HG02970 (cell line): ENCODE measurements around the gene PBX1.

Experiments used
- ATAC-seq: cut with Tn5 transposase; IDR thresholded peaks from one replicate; pipeline ENCODE4 v1.9.1; 2021; ENCODE audit warnings: mild to moderate bottlenecking, moderate library complexity, moderate number of reproducible peaks; ENCODE audit not compliant: unreplicated experiment, low FRiP score

Gene PBX1

GRCh38 chr1:164790081-164790480 lies 231.1 kb downstream of the PBX1 start:
- no peak for ATAC-seq

GRCh38 chr1:164792410-164793004 lies 233.5 kb downstream of the PBX1 start:
- ATAC-seq, result no peak

DNA sequence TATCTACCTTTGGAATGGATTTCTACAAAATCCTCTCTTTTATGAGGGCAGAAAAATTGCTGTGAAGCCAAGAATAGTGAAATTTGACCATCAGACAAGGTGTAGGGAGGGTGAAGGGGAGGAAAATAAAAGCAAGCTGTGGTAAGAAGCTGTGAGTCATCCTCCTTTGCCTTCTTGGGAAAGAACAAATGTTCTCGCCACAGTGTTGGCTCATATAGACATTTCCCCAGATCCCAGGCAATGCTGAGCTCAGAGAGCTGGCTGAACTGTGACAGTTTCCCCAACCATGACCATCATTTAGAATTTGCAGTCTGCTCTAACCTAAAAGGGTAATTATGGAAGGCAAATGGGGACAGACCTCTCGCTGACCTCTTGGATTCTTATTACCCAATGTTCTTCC lies 235.4 kb downstream of the PBX1 start:
- no peak for ATAC-seq

DNA sequence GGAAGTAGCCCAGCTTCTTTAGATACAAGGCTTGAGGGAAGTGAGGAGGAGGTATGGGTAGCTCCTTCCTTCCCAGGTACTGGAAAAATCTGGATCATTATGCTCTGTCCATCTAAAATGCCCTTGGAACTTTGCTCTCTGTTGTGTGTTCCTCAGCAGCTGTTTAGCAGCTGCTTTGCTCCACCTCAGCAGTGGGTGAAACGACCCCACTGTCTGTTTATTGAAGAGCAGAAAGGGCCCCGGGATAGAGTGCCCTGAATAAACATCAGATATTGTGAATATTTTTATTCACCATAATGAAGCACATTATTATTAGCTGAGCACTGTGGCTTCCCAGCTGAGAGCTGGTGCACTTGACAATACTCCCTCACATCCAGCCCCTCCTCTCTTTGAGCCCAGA lies 237.9 kb downstream of the PBX1 start:
- ATAC-seq, result no peak

DNA sequence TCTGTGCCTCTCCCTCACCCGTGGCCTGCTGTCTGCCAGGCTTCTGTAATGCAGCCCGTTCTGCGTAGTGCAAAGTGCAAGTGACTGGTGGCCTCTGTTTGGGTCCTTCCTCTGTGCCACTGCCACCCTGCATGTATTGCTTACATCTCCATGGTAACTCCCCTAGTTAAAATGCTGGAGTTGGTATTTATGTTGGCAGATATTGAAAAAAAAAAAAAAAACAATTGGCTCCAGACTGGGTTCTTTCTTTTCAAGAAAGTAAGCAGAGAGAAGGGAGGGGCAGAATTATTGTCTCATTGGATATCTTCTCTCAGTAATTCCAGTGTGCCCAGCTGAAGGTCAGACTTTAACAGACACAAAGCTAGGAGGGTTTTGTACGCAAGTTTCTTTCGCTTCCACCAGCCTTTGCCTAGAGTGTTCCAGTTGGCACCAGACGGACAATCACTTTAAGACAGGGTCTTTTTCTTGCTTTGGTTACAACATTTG lies 242.3 kb downstream of the PBX1 start:
- ATAC-seq, result no peak

DNA sequence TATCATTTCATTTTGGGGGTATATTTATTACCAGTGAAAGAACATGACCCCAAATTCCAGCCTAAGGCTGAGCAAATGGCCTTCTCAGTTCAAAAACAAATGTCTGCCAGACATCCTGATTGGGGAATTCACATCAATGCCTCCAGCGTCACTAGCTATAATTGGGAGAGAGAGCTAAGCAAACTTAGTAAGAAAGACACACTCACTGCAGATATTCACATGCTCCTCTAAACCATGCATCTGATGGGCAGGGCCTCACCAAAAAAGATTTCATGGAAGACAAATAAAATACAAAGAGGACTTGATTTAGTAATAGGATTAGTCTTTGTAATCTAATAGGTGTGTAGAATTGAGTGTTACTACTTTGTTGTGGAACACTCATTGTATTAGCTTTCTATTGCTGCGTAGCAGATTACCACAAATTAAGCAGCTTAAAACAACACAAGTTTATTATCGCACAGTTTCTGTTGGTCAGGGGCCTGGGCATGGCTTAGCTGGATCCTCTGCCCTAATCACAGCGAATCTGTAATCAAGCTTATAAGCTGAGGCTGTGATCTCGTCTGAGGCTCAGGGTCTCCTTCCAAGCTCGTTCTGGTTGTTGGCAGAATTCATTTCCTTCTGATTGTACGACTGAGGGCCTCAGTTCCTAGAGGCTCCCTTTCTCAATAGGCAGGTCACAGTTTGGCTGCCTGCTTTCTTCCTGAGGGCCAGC lies 243.0 kb downstream of the PBX1 start:
- no peak for ATAC-seq

GRCh38 chr1:164802529-164803282 lies 243.7 kb downstream of the PBX1 start:
- no peak for ATAC-seq

- no peak for ATAC-seq
Observed at GRCh38 chr1:164803366-164803765, 244.4 kb downstream of the PBX1 start.

GRCh38 chr1:164804366-164804765 lies 245.4 kb downstream of the PBX1 start:
- ATAC-seq, result no peak

DNA sequence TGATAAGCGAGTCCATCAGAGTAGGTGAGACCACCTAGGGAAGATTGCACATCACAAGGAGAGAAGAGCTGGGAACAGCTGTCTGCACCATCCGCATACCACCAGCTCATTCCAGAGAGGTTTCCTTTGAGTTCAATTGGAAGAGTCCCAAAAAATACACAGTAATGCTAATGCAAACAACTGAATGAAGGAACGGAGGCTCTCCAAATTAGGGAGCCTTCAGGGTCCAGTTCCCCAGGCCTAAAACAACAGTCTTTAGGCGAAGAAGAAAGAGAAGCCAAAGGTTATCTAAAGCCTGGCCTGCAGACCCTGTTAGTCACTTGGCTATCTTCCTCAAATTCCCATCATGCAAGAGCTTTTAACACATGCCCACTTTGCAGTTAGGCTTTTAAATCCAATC lies 246.4 kb downstream of the PBX1 start:
- no peak for ATAC-seq

- ATAC-seq, result no peak
Observed at GRCh38 chr1:164806531-164806930, 247.5 kb downstream of the PBX1 start.

DNA sequence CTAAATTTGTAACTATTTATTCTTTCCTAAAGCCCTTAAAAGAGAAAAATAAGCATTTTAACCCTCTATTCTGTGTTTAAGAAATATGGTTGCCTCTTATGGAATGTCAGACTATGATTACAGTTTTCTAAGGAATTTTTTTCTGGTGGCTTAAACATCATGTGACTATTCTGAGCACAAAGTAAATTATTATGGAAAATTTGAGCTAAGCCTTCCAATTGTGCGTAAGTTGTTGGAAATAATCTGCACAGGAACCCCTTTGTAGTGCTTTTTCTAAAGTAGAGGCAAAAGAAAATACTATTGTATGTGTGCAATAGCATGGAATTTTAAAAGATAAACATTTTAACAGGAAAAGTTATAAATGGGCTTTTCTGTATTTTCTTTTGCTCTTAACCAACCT lies 254.8 kb downstream of the PBX1 start:
- no peak for ATAC-seq

DNA sequence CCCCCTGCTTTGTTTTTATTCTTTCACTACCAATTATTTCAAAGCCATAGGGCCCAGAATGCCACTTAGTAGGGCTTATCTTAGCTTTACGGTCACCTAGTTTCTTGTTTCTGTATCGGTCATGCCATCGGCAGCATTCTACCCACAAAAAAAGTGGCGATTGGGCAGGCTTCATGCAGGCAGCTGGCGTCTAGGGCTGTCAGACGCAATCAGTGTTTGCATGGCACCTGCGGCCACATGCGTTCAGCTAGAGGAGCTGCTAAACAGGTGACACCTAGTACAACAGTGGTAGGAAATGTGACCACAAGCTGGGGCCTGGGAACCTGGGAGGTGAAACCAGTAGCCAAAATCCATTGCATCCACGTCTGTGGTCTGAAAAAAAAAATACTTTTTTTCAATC lies 262.7 kb downstream of the PBX1 start:
- ATAC-seq, result no peak

DNA sequence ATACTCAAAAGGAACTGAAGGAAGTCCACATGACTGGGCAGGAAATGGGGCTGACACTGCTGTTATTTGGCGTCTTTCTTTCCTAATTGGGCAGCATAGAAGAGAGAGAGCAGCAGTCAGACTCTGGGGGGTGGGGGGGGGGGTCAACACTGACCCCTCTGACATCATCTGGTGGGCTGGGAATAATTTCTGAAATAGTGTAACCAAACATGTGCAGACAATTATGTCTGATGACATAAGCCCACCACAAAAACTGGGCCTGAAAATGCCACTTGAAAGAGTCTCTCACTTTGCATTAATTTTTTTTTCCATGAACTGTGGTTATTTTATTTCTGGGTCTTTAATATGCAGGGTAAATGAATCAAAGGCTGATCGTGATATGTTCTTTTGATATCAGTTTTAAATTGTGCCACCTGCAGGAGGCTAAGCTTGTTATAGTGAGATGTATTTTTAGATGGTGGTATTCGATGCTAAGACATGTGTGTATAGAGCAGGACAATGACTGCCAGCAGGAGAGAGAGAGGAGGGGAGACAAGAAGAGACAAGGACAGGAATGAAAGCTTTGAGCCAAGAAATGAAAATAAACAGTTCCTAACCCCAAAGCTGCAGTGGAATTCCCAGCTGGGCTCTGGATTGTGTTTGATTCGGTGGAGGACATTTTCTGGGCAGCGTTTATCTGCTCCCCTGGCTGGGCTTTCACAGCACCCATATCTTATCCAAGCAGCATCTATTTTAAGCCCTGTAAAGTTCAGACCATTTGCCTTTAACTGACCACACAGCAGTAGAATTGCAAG lies 264.7 kb downstream of the PBX1 start:
- no peak for ATAC-seq

GRCh38 chr1:164824542-164824941 lies 265.6 kb downstream of the PBX1 start:
- no peak for ATAC-seq

- ATAC-seq, result no peak
Observed at GRCh38 chr1:164830628-164831027, 271.6 kb downstream of the PBX1 start.

- no peak for ATAC-seq
Observed at GRCh38 chr1:164834641-164835040, 275.7 kb downstream of the PBX1 start.

DNA sequence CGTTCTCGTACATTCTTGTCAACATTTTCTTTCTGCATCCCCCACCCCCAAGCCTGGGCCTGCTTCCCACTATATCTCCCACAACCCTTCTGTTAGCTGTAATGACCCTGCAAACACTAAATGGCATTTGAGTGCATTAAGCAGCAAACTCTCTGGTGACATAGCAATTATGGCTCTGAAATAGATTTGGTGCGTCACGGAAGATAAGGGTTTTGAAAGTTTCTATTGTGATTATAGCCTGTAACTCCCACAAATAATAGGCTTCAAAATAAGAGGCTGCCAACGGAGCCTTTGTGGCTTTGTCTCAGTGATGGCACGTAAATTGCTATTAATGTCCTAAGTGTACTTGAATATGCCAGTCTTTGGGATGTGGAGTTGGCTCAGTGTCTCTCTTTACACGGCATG lies 277.6 kb downstream of the PBX1 start:
- no peak for ATAC-seq

- ATAC-seq, result no peak
Observed at GRCh38 chr1:164838786-164839185, 279.8 kb downstream of the PBX1 start.

GRCh38 chr1:164840936-164841335 lies 282.0 kb downstream of the PBX1 start:
- no peak for ATAC-seq
